AG04450 (cell line): ENCODE data around the gene LRRC41. TPM values are rescaled to one million over a fixed set of nuclear protein-coding genes. Genes with fewer than 3 reads are reported as not detected.

Experiments
- CTCF ChIA-PET: fragments of 300-600, 350-600 bp; formaldehyde crosslinking; extraction: SDS; loops from one replicate; lab custom pipeline; 2022; ENCODE audit warnings: antibody characterized with exemption, inconsistent platforms; lab: Charles Lee
- POLR2A ChIA-PET: fragments of 350-600 bp; formaldehyde crosslinking; extraction: SDS; loops from one replicate; lab custom pipeline; 2021; ENCODE audit warnings: antibody characterized with exemption, inconsistent platforms; lab: Yijun Ruan, JAX
- DNase-seq: peaks from one replicate; pipeline ENCODE4 v3.0.0-alpha.2; 2011; ENCODE audit warnings: low read depth, low spot score
- H3K27ac ChIP-seq: one replicate; pipeline ENCODE4 v1.5.1; 2012; ENCODE audit warnings: low read depth, low read length, control low read depth
- H3K27me3 ChIP-seq: one replicate; pipeline ENCODE4 v1.6.0; 2012; ENCODE audit warnings: low read length; ENCODE audit not compliant: control insufficient read depth, insufficient read depth
- H3K4me3 ChIP-seq: 2 replicates; pipeline ENCODE4 v1.5.1; 2011; ENCODE audit warnings: mild to moderate bottlenecking, low read depth, low read length, control low read depth
- H3K9me3 ChIP-seq: 2 replicates; pipeline ENCODE4 v1.5.1; 2012; ENCODE audit warnings: low read length; ENCODE audit not compliant: control insufficient read depth, insufficient read depth
- CTCF ChIP-seq: IDR thresholded peaks from 2 replicates; pipeline ENCODE4 v1.5.1; 2011; ENCODE audit warnings: low read depth, low read length, control low read depth, inconsistent platforms
- polyA plus RNA-seq: library from polyadenylated mRNA; depleted of rRNA; stranded (reverse); fragments of >200 nt; gene quantifications from 2 replicates; pipeline ENCODE4 v1.2.3, GENCODE V29; 2011

The LRRC41 gene
- polyA plus RNA-seq, 1 experiment, result 66.3 TPM

- CTCF ChIA-PET, result interaction anchor here (0.9 to 2.3 kb wide), 2 partner anchors 51 to 73 kb away, joined by 3 to 8 read pairs; no protein-coding TSS in a partner anchor
- Histone ChIP-seq H3K4me3 (no peak overlapping the region), H3K9me3 (no peaks in the 10 kb centered on the region), H3K27me3 (no peaks in the 10 kb centered on the region), H3K27ac (no peak overlapping the region)
- POLR2A ChIA-PET, result interaction anchor here (0.6 kb wide), 1 partner anchor 29 kb away, joined by 4 read pairs; no protein-coding TSS in a partner anchor
- no peak for DNase-seq
- no peak for TF ChIP-seq CTCF
These were observed 29.0 kb downstream of the LRRC41 start for GRCh38 chr1:46274225-46275029.

GRCh38 chr1:46268578-46268977 is 34.8 kb downstream of the LRRC41 start:
- DNase-seq, result no peak
- Histone ChIP-seq H3K27me3 (no peaks in the 10 kb centered on the region), H3K27ac (no peak overlapping the region), H3K4me3 (no peak overlapping the region), H3K9me3 (no peaks in the 10 kb centered on the region)
- CTCF ChIA-PET, result no interaction called here
- no peak for TF ChIP-seq CTCF
- POLR2A ChIA-PET, result no interaction called here

GRCh38 chr1:46263146-46263545 is 40.3 kb downstream of the LRRC41 start:
- no peak for DNase-seq
- H3K4me3 ChIP-seq, result no peak overlapping the region
- H3K9me3 ChIP-seq, result no peaks in the 10 kb centered on the region
- no peaks in the 10 kb centered on the region for H3K27me3 ChIP-seq
- no peak overlapping the region for H3K27ac ChIP-seq
- TF ChIP-seq CTCF, result no peak
- POLR2A ChIA-PET, result no interaction called here
- CTCF ChIA-PET, result interaction anchor here (1.7 kb wide), 1 partner anchor 16 kb away, joined by 3 read pairs; the partner anchor contains the start of gene RAD54L

- H3K9me3 ChIP-seq, result no peaks in the 10 kb centered on the region
- no peak for TF ChIP-seq CTCF
- no peaks in the 10 kb centered on the region for H3K27me3 ChIP-seq
- POLR2A ChIA-PET, result no interaction called here
- no peak overlapping the region for H3K4me3 ChIP-seq
- no peak for DNase-seq
- CTCF ChIA-PET, result interaction anchor here (1.7 kb wide), 1 partner anchor 15 kb away, joined by 3 read pairs; the partner anchor contains the start of gene RAD54L
- H3K27ac ChIP-seq, result no peak overlapping the region
These were observed 40.9 kb downstream of the LRRC41 start for GRCh38 chr1:46262508-46262907.

- no peak for TF ChIP-seq CTCF
These were observed 46.9 kb downstream of the LRRC41 start for GRCh38 chr1:46256523-46256922.

More at GRCh38 chr1:46256523-46256922, 46.9 kb downstream of the LRRC41 start:
- ChIA-PET POLR2A (no interaction called here), CTCF (no interaction called here)
- DNase-seq, result no peak
- Histone ChIP-seq H3K27ac (no peak overlapping the region), H3K9me3 (no peaks in the 10 kb centered on the region), H3K4me3 (no peak overlapping the region), H3K27me3 (no peaks in the 10 kb centered on the region)
